ENCODE results near the gene ZC3H15. TPM values are rescaled to one million over a fixed set of nuclear protein-coding genes. Genes with fewer than 3 reads are reported as not detected.

ZC3H15 gene
- total and polyA plus RNA-seq, 2 of the 8 experiments (the other 6 are each of a cell fraction or from before 2014, with no cell fraction given): 32.0 to 80.8 TPM

- TF ChIP-seq KDM1A (IDR thresholded peaks at IDR 0.05; ENCODE audit: borderline replicate concordance, low read length): no peak
Observed at GRCh38 chr2:186443851-186444250, 42.2 kb upstream of the ZC3H15 start (continued).

Data from H1 (cell line).